HEK293T (cell line): Measurements from ENCODE around the gene TMEM240.

Source experiments
- CTCF ChIA-PET: fragments of 350-600 bp; formaldehyde crosslinking; extraction: SDS; loops from one replicate; lab custom pipeline; 2021; ENCODE audit warnings: antibody characterized with exemption, inconsistent platforms; lab: Yijun Ruan, JAX
- POLR2A ChIA-PET: fragments of 350-600 bp; formaldehyde crosslinking; extraction: SDS; loops from one replicate; lab custom pipeline; 2020; ENCODE audit warnings: antibody characterized with exemption, inconsistent platforms; lab: Yijun Ruan, JAX
- DNase-seq: peaks from one replicate; pipeline ENCODE4 v3.0.0; 2012; ENCODE audit warnings: mixed read lengths; ENCODE audit errors: extremely low spot score
- ARNT ChIP-seq: fragments of 450-650 bp; IDR thresholded peaks from 2 replicates; pipeline ENCODE4 v1.6.1; 2017; ENCODE audit warnings: mild to moderate bottlenecking
- BHLHE40 ChIP-seq: fragments of 450-650 bp; IDR thresholded peaks from 2 replicates; pipeline ENCODE4 v1.6.1; 2016; ENCODE audit warnings: mild to moderate bottlenecking, moderate library complexity, borderline replicate concordance
- CTBP1 ChIP-seq: fragments of 450-650 bp; IDR thresholded peaks from 2 replicates; pipeline ENCODE4 v1.6.1; 2016; ENCODE audit warnings: borderline replicate concordance
- ELF4 ChIP-seq: fragments of 450-650 bp; IDR thresholded peaks from 2 replicates; pipeline ENCODE4 v1.6.1; 2017; ENCODE audit warnings: antibody characterized with exemption
- FOXA1 ChIP-seq: fragments of 450-650 bp; IDR thresholded peaks from 2 replicates; pipeline ENCODE4 v1.6.1; 2016; ENCODE audit warnings: mild to moderate bottlenecking
- FOXK2 ChIP-seq: fragments of 450-650 bp; IDR thresholded peaks from 2 replicates; pipeline ENCODE4 v1.6.1; 2016; ENCODE audit warnings: mild to moderate bottlenecking
- FOXM1 ChIP-seq: fragments of 450-650 bp; IDR thresholded peaks from 2 replicates; pipeline ENCODE4 v1.6.1; 2017; ENCODE audit warnings: mild to moderate bottlenecking, borderline replicate concordance
- HDGF ChIP-seq: fragments of 450-650 bp; IDR thresholded peaks from 2 replicates; pipeline ENCODE4 v1.6.1; 2017; ENCODE audit warnings: antibody characterized with exemption, borderline replicate concordance
- L3MBTL2 ChIP-seq: fragments of 450-650 bp; conservative IDR thresholded peaks from 2 replicates; pipeline ENCODE4 v1.6.1; 2016; ENCODE audit warnings: mild to moderate bottlenecking
- LEF1 ChIP-seq: fragments of 450-650 bp; IDR thresholded peaks from 2 replicates; pipeline ENCODE4 v1.6.1; 2017; ENCODE audit warnings: mild to moderate bottlenecking, borderline replicate concordance
- NFRKB ChIP-seq: fragments of 450-650 bp; IDR thresholded peaks from 2 replicates; pipeline ENCODE4 v1.6.1; 2016; ENCODE audit warnings: mild to moderate bottlenecking, moderate library complexity
- PKNOX1 ChIP-seq: fragments of 450-650 bp; IDR thresholded peaks from 2 replicates; pipeline ENCODE4 v1.6.1; 2016
- SP1 ChIP-seq: fragments of 450-650 bp; IDR thresholded peaks from 2 replicates; pipeline ENCODE4 v1.6.1; 2017
- SUZ12 ChIP-seq: fragments of 450-650 bp; IDR thresholded peaks from 2 replicates; pipeline ENCODE4 v1.6.1; 2016; ENCODE audit warnings: mild to moderate bottlenecking
- TARDBP ChIP-seq: fragments of 450-650 bp; IDR thresholded peaks from 2 replicates; pipeline ENCODE4 v1.6.1; 2016
- ZNF384 ChIP-seq: fragments of 450-650 bp; IDR thresholded peaks from 2 replicates; pipeline ENCODE4 v1.6.1; 2016

Gene TMEM240

GRCh38 chr1:1540090-1540817 lies at the start of gene TMEM240:
Gene TMEM240 (minus strand): TSS chr1:1540624. CDS start chr1:1540346, 278 bp downstream.
- ChIA-PET CTCF (no interaction called here), POLR2A (no interaction called here)
- DNase-seq: no peak
- TF ChIP-seq PKNOX1: no peak
- no peak for TF ChIP-seq LEF1
- TF ChIP-seq CTBP1: no peak
- no peak for TF ChIP-seq ARNT
- no peak for TF ChIP-seq ELF4
- no peak for TF ChIP-seq TARDBP
- TF ChIP-seq SP1: no peak
- no peak for TF ChIP-seq L3MBTL2
- no peak for TF ChIP-seq BHLHE40
- no peak for TF ChIP-seq NFRKB
- no peak for TF ChIP-seq FOXM1
- TF ChIP-seq HDGF: no peak
- TF ChIP-seq ZNF384: no peak
- no peak for TF ChIP-seq FOXK2

- no peak for TF ChIP-seq SP1
- DNase-seq: no peak
- CTCF ChIA-PET: no interaction called here
- POLR2A ChIA-PET: no interaction called here
These were observed 43.1 kb upstream of the TMEM240 start for GRCh38 chr1:1583347-1584010.

GRCh38 chr1:1582585-1583346 lies 42.3 kb upstream of the TMEM240 start:
- TF ChIP-seq ELF4: no peak
- no peak for TF ChIP-seq SP1
- no peak for TF ChIP-seq FOXA1
- TF ChIP-seq BHLHE40: no peak
- no peak for TF ChIP-seq NFRKB
- TF ChIP-seq LEF1: no peak
- TF ChIP-seq ZNF384: no peak
- no peak for TF ChIP-seq TARDBP
- no peak for DNase-seq
- ChIA-PET POLR2A (no interaction called here), CTCF (no interaction called here)

- no peak for DNase-seq
- ChIA-PET POLR2A (interaction anchor here (0.6 to 1.7 kb wide), 4 partner anchors 8 to 37 kb away, joined by 3 to 6 read pairs (median 4); partner anchors contain the start of gene MIB2), CTCF (no interaction called here)
- TF ChIP-seq ELF4 (no peak), FOXK2 (no peak), TARDBP (no peak), PKNOX1 (no peak), SP1 (no peak), BHLHE40 (no peak), LEF1 (no peak), CTBP1 (no peak), SUZ12 (no peak), NFRKB (no peak), FOXA1 (no peak), ZNF384 (no peak), ARNT (no peak), HDGF (no peak), L3MBTL2 (no peak), FOXM1 (no peak)
These were observed 38.0 kb upstream of the TMEM240 start for GRCh38 chr1:1578371-1578940.

- POLR2A ChIA-PET: interaction anchor here (0.7 to 1.7 kb wide), 3 partner anchors 9 to 38 kb away, joined by 4 to 6 read pairs (median 5); partner anchors contain the start of gene MIB2
- DNase-seq: no peak
- TF ChIP-seq LEF1 (no peak), PKNOX1 (peak; percentile 66)
- CTCF ChIA-PET: no interaction called here
These were observed 37.1 kb upstream of the TMEM240 start for GRCh38 chr1:1577367-1578011.
